ENCODE data around the gene C19orf53.

DNA sequence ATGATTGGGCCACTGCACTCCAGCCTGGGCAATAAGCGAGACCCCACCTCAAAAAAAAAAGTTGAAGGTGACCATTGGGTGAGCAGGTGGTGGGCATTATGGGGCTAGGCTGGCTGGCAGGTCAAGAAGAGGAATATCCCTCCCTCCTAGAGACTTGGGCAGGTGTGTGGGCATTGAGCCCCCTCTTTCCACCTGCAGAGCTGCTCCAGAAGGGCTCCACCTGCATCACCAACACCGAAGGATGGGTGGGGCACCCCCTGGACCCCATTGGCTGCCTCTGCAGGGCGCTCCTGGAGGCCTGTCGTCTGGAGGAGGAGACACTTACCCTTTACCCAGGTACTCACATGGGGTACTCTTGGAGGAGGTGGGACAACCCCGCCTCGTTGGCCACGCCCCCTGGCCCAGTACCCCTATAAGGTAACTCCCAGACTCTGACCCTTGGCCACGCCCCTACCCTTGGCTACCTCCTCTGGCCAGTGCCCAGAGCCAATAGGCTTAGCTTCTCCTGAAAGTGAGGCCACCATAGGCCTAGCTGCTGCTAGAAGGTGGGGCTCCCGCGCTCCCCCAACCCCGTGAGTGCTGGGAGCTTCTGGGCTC, 42.9 kb downstream of the C19orf53 start:
- TF ChIP-seq TEAD4 (IDR thresholded peaks at IDR 0.05; ENCODE audit: low read length) = no peak
- no peak for TF ChIP-seq TEAD4 (CRISPR knock-in tag; IDR thresholded peaks at IDR 0.05; ENCODE audit: borderline replicate concordance)
- no peak for TF ChIP-seq ZNF24 (IDR thresholded peaks at IDR 0.05)
- TF ChIP-seq SNAPC5 (CRISPR knock-in tag; IDR thresholded peaks at IDR 0.05) = no peak
- no peak for TF ChIP-seq HMGXB4 (CRISPR knock-in tag; IDR thresholded peaks at IDR 0.05)
- TF ChIP-seq CEBPB (tag; IDR thresholded peaks at IDR 0.05) = no peak
- TF ChIP-seq ZNF766 (CRISPR knock-in tag; conservative IDR thresholded peaks at IDR 0.05) = no peak
- no peak for TF ChIP-seq ZBTB8A (IDR thresholded peaks at IDR 0.05; ENCODE audit: partially characterized antibody)
- TF ChIP-seq ATF1 (CRISPR knock-in tag; IDR thresholded peaks at IDR 0.05) = no peak
- no peak for TF ChIP-seq ATF1 (tag; IDR thresholded peaks at IDR 0.05)

Data from K562 (cell line).